HG02943 (cell line): ENCODE measurements around the gene CLDN5.

Experiments
- ATAC-seq: cut with Tn5 transposase; IDR thresholded peaks from one replicate; pipeline ENCODE4 v1.9.1; 2021; ENCODE audit warnings: mild to moderate bottlenecking, low read depth, moderate library complexity; ENCODE audit not compliant: unreplicated experiment

Gene CLDN5

DNA sequence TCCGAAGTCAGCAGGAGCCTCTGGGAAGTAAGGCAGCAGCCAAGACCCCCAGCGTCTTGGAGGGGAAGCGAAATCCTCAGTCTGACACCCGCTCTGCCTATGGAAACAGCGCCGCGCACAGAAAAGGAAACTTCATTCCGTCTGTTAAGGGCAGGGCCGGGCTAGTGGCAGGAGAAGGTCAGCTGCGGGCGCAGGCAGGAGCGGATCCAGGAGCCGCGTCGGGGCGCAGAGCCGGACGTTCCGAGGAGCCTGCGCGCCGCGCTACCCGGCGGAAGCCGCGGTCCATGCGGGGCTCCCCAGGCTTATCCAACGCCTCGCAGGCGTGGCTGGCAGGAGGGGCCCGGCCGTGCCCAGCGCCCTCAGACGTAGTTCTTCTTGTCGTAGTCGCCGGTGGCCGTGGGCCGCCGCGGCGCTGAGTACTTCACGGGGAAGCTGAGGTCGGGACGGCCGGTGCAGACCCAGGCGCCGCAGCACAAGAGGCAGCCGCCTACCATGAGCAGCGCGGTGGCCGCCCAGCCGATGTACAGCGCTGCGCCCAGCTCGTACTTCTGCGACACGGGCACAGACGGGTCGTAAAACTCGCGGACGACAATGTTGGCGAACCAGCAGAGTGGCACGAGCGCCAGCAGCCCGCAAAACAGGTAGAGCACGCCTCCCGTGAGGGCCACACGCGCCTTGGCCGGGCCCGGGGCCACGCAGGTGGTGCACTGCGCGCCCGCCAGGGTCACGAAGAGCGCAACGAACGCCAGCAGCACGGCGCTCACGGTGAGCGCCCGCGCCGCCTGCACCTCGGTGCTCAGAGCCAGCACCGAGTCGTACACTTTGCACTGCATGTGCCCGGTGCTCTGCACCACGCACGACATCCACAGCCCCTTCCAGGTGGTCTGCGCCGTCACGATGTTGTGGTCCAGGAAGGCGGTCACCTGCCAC is 705 bp downstream of the CLDN5 start:
- no peak for ATAC-seq

DNA sequence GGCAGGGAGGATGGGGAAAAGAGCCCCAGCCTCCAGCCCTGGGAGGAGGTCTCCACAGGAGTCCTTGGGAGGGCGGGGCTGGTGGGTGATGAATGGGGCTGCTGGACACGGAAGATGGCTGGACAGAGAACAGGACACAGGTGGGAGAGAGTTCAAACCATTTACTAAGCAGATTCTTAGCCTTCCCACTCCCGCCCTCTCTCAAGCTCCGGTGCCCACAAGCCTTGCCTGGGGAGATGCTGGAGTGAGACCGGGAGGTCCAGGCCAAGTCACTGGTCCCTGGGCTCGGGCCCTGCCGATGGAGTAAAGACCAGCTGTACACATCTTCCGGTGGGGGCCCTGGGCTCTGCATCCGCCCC is 1.4 kb downstream of the CLDN5 start:
- no peak for ATAC-seq

DNA sequence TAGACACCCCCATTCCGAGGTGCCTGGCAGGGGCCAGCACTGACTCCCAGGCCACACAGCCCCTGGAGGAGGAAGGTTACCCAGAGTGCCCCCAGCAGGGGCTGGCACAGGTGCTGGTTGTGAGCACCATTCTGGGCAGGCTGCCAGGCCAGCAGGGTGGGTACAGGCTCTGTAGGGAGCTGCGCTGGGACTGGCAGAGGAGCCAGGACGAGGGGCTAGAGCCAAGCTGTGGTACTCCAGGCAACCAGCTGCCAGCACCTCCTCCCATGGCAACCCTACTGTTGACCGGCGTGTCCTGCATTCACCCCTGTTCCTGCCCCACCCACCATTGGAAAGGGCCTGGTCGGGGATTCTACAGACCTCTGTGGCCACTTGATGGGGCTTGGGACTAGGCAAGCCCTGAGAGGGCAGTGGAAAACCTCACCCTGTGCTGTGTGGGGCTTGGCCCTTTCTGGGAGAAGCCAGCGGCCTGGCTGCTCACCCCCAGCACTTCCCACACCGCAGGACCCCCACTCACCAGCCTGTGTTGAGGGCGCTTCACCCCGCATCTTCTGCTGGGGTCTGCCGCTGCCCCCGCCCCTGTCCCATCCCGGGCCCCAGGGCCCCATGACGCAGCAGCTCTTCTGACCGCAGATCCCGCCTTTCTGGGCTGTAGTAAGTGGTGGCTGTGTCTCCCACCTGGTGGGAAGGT is 1.9 kb downstream of the CLDN5 start:
- ATAC-seq = no peak

GRCh38 chr22:19520566-19521305 is 3.5 kb downstream of the CLDN5 start:
- no peak for ATAC-seq

DNA sequence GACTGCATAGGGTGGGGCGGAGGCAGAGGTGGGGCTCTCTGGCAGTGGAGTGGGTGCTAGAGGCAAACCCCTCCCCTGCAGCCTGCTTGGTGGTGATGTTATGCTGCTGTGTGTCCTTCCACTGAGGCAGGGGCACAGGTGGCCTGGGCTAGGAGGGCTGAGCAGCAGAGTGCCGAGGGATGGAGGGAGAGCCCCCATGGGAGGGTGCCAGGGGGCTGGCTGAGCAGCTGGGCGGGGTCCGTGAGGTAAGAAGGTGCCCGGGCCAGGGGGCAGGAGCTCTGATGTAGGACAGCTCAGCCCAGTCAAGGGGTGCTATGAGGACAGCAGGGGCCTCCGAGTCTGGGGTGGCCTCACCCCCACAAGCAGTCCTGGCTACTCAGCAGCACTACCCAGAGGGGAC is 4.2 kb downstream of the CLDN5 start:
- no peak for ATAC-seq

- ATAC-seq = no peak
Measured at GRCh38 chr22:19519041-19519926, 4.9 kb downstream of the CLDN5 start.

GRCh38 chr22:19518635-19519034 is 5.6 kb downstream of the CLDN5 start:
- ATAC-seq = no peak

- no peak for ATAC-seq
Measured at GRCh38 chr22:19517919-19518611, 6.1 kb downstream of the CLDN5 start.

GRCh38 chr22:19517171-19517500 is 7.1 kb downstream of the CLDN5 start:
- no peak for ATAC-seq

- ATAC-seq = no peak
Measured at GRCh38 chr22:19516378-19517170, 7.6 kb downstream of the CLDN5 start.

- ATAC-seq = no peak
Measured at GRCh38 chr22:19515654-19516377, 8.4 kb downstream of the CLDN5 start.

DNA sequence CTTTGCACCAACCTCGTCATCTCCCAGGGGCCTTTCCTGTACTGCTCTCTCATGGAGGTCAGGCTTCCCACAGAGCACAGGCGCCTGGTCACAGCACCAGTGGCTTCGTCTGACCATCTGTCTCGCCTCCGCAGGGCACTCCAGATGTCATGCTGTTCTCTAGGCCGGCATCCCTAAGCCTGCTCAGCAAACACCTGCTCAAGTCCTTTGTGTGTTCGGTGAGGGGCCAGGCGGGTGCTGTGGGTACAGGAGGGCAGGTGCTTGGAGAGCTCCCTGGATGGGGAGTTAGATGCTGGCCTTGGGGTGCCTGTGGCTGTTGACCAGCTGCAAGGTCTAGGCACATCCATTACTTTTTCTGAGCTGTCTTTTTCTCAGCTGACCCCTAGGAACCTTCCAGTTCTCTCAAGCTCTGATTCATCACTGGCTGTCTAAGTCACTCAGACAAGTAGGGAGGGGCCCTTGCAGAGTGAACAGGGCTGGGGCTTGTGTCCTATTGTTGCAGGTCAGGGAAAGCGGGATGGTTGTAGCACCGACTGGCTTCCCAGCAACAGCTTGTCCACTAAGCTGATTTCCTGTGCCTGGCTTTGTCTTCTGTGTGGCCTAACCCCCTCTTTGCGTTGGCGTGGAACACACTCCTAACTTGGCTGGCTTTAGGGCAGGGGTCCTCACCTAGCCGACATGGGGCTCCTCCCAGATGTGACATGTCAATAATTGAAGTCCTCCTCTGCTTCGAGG is 9.2 kb downstream of the CLDN5 start:
- no peak for ATAC-seq

DNA sequence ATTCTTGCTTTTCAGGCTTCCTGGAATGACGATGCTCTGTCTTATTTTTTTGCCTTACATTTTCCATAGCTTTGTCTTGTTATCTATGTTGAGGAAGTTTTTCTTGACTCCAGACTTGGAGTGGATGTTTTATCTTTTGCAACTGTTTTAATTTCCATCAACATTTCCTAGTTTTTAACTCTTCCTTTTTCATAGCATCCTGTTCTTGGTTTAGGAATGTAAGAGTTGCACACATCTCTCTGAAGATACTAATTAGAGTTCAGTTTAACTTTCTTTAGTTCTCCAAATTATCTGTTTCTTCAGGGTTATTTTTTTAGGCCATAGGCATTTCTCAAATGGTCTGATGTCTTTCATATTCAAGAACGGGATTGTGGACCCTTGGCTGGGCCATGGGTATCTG is 10.4 kb downstream of the CLDN5 start:
- no peak for ATAC-seq

- ATAC-seq = no peak
Measured at GRCh38 chr22:19510919-19511341, 13.3 kb downstream of the CLDN5 start.

- ATAC-seq = no peak
Measured at GRCh38 chr22:19509923-19510322, 14.3 kb downstream of the CLDN5 start.

GRCh38 chr22:19509191-19509590 is 15.0 kb downstream of the CLDN5 start:
- no peak for ATAC-seq

- no peak for ATAC-seq
Measured at GRCh38 chr22:19508024-19508776, 16.0 kb downstream of the CLDN5 start.
